Measurements from ENCODE around the gene GNAZ. TPM values are rescaled to one million over a fixed set of nuclear protein-coding genes. Genes with fewer than 3 reads are reported as not detected.

Gene GNAZ
- total and polyA plus RNA-seq, 2 of the 8 experiments (the other 6 are each of a cell fraction or from before 2014, with no cell fraction given): 6.6 to 9.6 TPM

GRCh38 chr22:23121000-23121421 is 50.7 kb downstream of the GNAZ start (continued):
- TF ChIP-seq MAFK (IDR thresholded peaks at IDR 0.05; ENCODE audit: low read depth, low read length) (no peak), USF2 (IDR thresholded peaks at IDR 0.05; ENCODE audit: low read length) (no peak), EGR1 (IDR thresholded peaks at IDR 0.05; ENCODE audit: borderline replicate concordance, low read depth, low read length) (no peak), YY1 (IDR thresholded peaks at IDR 0.05; ENCODE audit: low read depth, low read length) (no peak), SIX5 (IDR thresholded peaks at IDR 0.05; ENCODE audit: low read depth, low read length) (no peak), E2F6 (IDR thresholded peaks at IDR 0.05) (no peak), PHF8 (conservative IDR thresholded peaks at IDR 0.05; ENCODE audit: low read depth, low read length) (no peak)
